ENCODE data around the gene PCP2.

The PCP2 gene

GRCh38 chr19:7618771-7619510, 14.6 kb downstream of the PCP2 start:
- no peak for DNase-seq

GRCh38 chr19:7618348-7618747, 15.2 kb downstream of the PCP2 start:
- no peak for DNase-seq

- DNase-seq: no peak
Observed at GRCh38 chr19:7617735-7618134, 15.8 kb downstream of the PCP2 start.

- DNase-seq: no peak
Observed at GRCh38 chr19:7617172-7617571, 16.3 kb downstream of the PCP2 start.

- no peak for DNase-seq
Observed at GRCh38 chr19:7614859-7615741, 18.4 kb downstream of the PCP2 start.

- DNase-seq: no peak
Observed at GRCh38 chr19:7612282-7613274, 20.9 kb downstream of the PCP2 start.

- no peak for DNase-seq
Observed at GRCh38 chr19:7611541-7612279, 21.8 kb downstream of the PCP2 start.

- no peak for DNase-seq
Observed at GRCh38 chr19:7610491-7611240, 22.9 kb downstream of the PCP2 start.

GRCh38 chr19:7607874-7608560, 25.5 kb downstream of the PCP2 start:
- DNase-seq: no peak

GRCh38 chr19:7607212-7607873, 26.2 kb downstream of the PCP2 start:
- no peak for DNase-seq

GRCh38 chr19:7606289-7606688, 27.2 kb downstream of the PCP2 start:
- no peak for DNase-seq

GRCh38 chr19:7605490-7606222, 27.9 kb downstream of the PCP2 start:
- peak; percentile 62 for DNase-seq

- no peak for DNase-seq
Observed at GRCh38 chr19:7603919-7604318, 29.6 kb downstream of the PCP2 start.

GRCh38 chr19:7602935-7603497, 30.5 kb downstream of the PCP2 start:
- no peak for DNase-seq

- no peak for DNase-seq
Observed at GRCh38 chr19:7602240-7602934, 31.1 kb downstream of the PCP2 start.

GRCh38 chr19:7600721-7601120, 32.8 kb downstream of the PCP2 start:
- no peak for DNase-seq

GRCh38 chr19:7598180-7598579, 35.3 kb downstream of the PCP2 start:
- no peak for DNase-seq

GRCh38 chr19:7597689-7598088, 35.8 kb downstream of the PCP2 start:
- no peak for DNase-seq
